COLO668 (cell line): ENCODE measurements around the gene MRTFA.
A peak's percentile ranks its signal among the peaks of the same experiment; 100 is the strongest.
"Not testable (repeated sequence)": the region's sequence is repeated elsewhere in the genome, so short reads cannot be mapped to it uniquely, and the experiment has no call there.

Experiments used
- DNase-seq: peaks from one replicate; lab custom pipeline; 2025; ENCODE audit not compliant: unreplicated experiment; lab: John Stamatoyannopoulos, UW

Gene MRTFA

DNA sequence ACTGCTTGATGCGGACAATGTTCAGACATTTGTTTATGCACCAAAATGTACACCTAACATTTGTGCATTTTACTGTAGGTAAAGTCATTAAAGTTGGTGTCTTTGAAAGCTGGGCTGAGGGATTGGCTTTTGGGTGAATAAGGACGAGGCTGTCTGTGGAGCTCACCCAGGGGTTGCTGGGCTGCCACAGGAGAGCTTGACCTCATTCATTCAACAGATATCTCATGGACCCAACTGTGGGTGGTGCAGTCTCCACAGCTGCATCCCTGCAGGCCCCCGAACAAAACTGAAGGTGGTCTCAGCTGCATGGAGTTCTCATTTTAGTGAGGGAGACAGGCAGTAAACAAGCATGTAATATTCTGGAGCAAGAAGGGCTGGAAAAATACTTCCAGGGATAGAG, 233.4 kb downstream of the MRTFA start:
- DNase-seq = no peak

DNA sequence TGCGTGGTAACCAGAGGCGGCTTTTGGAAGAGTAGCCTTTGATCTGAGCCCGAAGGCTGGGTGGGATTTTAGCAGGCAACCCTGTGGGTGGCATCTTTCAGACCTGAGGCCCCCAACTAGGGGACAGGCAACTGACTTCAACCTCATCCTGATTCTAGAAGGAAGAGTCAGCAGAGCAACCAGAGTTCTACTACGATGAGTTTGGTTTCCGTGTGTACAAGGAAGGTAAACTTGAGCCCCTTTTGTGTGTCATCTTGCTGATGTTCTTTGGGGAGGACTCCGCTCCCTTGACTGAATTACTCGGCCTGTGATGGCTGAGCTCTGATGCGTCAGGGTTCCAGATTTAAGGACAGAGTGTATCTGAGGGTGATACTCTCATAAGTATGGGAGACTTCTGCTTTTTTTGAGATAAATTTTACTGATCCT, 234.5 kb downstream of the MRTFA start:
- DNase-seq = no peak

DNA sequence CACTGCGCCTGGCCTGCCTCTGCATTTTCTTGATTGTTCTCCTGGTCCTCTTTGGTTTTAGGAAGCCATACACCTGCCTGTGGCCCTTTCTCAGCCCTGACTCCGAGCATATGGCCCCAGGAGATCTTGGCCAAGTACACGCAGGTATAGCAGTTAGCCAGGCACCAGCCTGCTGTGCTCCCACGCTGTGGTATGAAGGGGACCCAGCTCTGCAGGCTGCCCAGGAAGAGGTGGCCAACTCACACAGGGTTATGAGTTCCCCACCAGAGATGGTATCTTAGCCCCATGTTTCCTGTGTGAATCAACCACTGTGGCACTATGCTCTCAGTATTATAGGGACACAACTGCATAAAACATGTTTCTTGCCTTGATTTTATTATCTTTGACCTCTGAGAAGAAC, 235.0 kb downstream of the MRTFA start:
- no peak for DNase-seq

DNA sequence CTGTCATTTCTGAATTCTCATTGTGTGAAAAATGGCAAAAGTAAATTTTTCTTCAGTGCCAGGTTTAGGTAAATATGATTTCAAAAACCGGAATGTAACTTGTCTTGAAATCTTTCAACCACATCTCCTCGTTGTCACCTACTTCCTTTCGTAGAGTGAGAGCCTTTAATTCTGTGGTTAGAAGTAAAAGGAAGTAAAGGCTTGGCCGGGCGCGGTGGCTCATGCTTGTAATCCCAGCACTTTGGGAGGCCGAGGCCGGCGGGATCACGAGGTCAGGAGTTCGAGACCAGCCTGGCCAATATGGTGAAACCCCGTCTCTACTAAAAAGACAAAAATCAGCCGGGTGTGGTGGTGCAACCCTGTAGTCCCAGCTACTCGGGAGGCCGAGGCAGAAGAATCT, 236.4 kb downstream of the MRTFA start:
- no peak for DNase-seq

DNA sequence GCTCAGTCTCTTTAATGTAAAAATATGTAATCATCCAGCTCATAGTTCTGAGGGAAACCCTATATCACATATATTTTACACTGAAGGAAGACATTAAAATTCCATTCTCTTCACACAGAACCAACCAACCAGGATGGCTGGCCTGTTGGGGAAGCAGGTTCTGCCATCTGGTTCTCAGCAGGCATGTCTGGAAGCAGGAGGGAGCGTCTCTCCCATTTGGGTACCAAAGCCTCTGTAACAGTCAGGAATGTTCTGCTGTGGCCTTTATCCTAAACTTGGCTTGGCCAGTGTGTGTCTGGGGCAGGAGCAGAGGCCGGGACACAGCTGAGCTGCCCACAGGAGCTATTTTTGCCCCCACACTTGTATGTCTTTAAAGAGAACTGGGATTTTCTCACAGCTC, 236.9 kb downstream of the MRTFA start:
- DNase-seq = no peak

DNA sequence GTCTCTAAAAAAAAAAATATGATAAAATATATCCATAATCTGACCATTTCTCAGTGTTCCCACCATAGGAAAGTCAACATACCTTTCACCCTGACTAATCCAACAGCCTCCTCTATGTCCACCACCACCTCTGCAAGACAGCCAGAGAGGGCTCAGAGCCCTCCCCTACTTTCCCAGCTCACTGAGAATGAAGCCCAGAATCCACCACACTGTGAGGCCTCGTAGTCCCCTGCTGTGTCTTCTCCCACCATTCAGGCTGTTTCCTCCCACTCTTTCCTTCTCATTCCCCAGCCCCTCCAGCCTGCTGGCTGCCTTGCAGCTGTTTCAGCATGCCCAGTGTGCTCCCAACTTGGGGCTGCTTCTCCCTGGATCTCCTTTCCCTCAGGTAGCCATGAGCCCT, 239.1 kb downstream of the MRTFA start:
- DNase-seq = no peak

DNA sequence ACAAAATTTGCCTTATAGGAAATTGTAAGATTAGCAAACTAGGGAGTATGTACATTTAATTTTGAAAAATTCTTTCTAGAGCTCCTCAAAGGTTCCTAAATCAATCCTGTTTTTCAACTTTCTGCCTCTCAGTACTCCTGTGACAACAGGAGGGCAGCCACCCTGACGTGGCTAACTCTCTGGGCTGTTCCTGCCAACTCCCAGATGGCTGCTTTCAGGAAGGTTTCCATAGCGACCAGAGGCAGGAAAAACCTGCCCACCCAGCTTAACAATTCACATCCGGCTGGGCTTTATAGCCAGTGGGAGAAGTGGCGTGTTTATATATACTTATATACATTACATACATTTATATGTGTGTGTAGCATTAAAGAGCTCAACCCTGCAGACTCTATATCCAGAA, 239.6 kb downstream of the MRTFA start:
- peak; percentile 77 for DNase-seq

DNA sequence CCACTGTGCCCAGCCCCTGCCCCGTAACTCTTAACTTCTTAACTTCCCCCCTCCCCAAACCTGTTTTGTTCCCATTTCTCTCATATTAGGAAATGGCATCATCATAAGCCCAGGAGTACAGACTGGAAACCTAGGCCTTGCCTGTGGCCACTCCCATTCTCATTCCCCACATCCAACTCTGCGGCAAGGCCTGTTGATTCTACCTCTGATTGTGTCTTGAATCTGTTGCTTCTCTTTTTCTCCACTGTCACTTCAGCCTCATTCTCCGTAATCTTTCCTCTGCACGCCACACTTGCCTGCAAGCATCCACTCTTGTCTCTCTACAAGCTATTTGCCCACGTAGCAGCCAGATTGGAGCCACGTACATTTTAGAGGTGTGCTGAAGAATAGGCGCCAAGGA, 240.9 kb downstream of the MRTFA start:
- no peak for DNase-seq

DNA sequence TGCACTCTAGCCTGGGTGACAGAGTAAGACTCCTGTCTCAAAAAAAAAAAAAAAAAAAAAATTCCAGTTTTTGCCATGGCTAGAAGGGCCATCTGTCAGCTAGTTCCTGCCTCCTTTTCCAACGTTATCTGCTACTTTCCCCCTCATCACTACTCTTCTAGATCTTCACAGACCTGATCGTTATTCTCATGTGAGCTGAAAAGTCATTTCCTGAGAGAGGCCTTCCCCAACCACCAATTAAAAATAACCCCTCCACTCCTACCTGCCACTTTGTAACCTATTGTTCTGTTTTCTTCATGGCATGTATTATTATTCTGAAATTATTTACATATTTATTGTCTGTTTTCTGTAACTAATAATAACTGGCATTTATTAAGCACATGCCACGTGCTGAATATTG, 241.9 kb downstream of the MRTFA start:
- DNase-seq = no peak

DNA sequence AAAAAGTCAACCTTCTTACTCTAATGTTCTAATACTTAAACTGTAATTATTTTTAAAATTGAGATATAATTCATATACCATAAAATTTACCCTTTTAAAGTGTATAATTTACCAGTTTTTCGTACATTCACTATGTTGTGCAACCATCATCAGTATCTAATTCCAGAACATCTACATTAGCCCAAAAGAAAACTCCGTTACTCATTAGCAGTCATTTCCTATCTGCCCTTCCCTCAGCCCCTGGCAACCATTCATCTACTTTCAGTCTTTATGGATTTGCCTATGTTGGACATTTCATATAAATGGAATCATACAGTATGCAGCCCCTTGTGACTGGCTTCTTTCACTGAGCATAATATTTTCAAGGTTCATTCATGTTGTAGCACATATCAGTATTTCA, 243.9 kb downstream of the MRTFA start:
- DNase-seq = no peak

DNA sequence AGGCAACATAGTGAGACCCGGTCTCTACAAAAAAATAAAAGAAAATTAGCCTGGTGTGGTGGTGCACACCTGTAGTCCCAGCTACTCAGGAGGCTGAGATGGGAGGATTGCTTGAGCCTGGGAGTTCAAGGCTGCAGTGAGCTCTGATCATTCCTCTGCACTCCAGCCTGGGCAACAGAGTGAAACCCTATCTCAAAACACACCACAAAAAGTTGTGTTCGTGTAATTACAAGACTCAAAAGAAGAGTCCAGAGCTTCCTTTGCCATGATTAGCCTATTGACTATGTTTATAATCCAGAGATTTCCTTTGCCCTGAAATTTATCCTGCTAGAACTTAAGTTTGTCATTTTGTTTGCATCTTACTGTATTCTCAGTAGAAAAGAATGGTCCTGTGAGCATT, 245.1 kb downstream of the MRTFA start:
- no peak for DNase-seq

DNA sequence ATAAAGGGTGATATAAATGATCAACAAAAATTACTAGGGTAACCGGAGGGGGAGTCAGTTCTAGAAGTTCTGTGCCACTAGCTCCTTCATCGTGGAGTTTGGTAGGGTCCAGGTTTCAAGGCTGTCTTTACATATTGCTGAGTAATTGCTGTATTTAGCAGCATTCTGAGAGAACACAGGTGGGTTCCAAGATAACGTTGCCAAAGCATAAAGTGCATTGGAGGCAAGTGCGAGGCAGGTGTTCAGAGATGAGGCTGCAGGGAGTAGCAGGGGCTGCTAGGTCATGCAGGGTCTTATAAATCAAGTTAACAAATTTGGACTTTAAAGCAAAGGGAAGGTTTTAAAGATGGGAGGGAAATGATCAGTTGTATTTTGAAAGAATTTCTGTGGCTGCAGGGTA, 248.3 kb downstream of the MRTFA start:
- no peak for DNase-seq

DNA sequence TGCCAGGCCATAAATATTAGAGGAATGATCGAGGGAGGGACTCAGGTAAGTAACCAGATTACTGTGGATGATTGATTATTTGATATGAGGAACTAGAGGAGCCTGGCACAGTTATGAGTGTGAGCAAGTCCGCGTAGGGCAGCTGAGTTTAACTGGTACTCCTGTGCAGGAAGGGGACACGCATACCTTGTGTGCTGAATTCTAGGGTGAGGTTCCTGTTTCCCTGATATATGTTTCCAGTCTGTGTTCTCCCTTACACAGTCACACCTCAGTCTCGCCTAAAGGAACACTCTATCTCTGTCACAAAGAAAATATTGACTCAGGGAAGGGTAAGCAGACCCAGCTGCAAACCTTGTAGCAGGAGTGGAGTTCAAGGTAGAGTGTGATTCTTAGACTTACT, 248.8 kb downstream of the MRTFA start:
- DNase-seq = peak; percentile 16

DNA sequence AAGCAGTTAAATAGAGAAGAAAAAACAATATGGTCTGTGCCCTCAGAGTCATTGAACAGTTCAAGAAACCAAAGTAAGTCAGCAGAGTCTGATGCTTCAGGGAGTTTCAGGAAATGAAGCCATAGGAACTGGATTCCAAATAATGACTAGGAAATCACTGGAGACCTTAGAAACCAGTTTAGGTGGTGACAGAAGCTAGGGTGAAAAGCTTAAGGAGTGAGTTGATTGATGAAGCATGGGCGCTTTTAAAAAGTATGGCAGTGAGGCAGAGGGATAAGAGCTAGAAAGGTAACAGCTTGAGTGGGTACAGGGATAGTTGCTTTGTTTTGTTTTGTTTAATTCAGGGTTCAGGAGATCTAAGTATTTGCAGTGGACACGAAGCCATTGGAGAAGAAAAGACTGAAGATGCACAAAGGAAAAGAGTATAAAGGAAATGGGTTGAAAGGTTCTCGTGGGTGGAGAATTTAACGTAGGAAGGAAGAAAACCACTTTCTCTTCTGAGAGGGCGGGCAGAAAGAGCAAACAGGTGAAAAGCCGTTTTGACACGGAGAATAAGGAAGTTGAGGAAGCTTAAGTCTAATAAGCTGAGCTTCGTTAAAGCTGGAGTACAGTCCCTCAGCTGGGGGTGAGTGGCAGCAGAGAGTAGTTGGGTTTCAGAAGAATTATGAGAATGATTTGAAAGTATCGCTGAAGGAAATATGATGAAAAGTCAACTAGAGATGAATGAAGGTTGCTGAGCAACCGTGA, 251.3 kb downstream of the MRTFA start:
- no peak for DNase-seq

DNA sequence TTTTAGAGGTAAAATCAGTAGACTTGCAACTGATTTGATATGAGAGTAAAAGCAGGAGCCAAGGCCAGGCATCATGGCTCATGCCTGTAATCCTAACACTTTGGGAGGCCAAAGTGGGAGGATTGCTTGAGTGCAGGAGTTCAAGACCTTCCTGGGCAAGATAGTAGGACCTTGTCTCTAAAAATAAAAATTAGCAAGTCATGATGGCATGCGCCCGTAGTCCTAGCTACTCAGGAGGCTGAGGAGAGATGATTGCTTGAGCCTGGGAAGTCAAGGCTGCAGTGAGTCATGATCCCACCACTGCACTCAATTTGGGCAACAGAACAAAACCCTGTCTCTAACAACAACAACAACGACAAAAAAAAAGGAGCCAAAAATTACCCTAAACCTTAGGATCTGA, 252.6 kb downstream of the MRTFA start:
- no peak for DNase-seq

DNA sequence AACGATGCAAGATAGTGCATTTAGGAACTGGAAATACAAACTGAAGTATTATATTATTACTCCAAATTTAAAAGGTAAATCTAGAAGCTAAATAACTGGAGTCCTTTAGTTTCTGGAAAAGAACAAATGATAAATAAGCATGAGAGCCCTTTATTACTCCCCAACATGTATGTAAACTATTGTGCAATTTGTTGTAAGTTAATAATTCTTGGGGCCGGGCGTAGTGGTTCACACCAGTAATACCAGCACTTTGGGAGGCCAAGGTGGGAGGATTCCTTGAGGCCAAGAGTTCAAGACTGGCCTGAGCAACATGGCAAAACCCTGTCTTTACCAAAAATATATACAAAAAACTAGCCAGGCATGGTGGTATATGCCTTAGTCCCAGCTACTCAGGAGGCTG, 255.1 kb downstream of the MRTFA start:
- no peak for DNase-seq

DNA sequence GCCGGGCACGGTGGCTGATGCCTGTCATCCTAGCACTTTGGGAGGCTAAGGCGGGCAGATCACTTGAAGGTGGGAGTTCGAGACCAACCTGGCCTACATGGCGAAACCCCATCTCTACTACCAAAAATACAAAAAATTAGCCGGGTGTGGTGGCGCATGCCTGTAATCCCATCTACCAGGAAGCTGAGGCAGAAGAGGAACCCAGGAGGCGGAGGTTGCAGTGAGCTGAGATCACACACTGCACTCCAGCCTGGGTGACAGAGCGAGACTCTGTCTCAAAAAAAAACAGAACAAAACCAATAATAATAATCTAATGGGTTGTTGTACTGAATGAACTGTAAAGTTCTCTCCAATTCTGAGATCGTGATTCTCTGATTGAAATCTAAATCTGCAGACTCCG, 258.1 kb downstream of the MRTFA start:
- DNase-seq = not testable (repeated sequence)

DNA sequence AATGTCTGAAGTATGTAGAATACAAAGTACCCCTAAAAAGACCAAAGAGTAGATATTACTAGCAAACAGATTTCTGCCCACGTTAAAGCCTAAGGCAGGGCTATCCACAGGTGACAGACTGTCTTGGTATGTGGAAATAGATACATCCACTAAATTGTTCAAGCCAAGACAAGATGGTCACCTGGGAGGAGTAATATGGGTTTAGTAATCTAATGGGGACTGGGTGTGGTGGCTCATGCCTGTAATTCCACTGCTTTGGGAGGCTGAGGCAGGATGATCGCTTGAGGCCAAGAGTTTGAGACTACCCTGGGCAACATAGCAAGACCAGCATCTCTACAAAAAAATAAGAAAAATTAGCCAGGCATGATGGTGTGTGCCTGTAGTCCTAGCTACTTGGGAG, 258.6 kb downstream of the MRTFA start:
- DNase-seq = no peak

DNA sequence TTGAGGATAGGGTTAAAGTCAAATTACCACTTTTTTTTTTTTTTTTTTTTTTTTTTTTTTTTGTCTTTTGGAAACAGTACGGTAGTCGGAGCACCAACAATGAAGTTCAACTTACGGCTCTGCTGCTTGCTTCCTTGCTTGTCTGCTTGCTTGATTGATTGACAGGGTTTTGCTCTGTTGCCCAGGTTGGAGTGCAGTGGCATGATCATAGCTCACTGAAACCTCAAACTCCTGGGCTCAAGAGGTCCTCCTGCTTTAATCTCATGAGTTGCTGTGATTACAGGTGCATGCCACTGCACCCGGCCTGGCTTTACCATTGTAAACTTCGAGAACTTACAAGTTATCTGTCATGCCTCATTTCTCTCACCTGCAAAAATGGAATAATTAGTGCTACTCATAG, 260.4 kb downstream of the MRTFA start:
- DNase-seq = no peak

DNA sequence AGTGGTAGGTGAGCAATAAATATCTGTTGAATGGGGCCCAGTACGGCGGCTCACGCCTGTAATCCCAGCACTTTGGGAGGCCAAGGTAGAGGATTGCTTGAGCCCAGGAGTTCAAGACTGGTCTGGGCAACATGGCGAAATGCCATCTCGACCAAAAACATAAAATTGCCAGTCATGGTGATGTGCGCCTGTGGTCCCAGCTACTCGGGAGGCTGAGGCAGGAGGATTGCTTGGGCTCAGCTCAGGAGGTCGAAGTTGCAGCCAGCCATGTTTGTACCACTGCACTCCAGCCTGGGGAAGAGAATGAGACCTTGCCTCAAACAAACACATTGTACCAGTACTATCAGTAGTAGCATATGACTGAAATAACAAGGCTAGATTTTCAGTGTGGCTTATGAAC, 262.0 kb downstream of the MRTFA start:
- DNase-seq = no peak

DNA sequence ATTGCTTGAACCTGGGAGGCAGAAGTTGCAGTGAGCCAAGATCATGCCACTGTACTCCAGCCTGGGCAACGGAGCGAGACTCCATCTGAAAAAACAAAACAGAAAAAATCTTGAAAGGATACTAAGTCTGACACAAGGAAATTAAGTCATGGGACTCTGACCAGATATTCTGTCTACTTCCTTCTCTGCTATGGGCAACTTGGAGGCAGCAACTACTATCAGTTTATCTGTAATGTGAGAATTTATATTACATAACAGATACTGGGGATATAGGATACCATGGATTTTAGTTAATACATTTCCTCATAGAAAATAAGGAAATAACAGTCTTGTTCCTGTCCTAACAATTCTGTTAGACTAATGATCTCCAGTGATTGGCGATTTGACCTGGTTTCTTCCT, 267.7 kb downstream of the MRTFA start:
- no peak for DNase-seq

DNA sequence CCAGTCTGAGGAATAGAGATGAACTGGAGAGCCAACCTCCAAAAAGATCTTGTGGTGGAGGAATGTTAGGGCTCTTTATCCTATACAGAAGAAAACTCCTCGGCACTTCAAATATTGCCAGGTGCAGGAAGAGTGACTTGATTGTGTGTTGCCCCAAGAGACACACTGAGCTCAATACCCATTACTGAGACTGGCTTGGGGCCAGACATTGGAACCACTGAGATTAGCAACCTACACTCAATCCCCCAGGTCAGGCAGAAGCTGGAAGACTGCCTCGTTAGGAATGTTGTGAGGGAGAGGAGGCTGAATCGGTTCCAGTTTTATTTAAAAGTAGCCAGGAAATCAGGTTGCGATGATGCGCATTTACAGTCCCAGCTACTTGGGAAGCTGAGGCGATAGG, 268.5 kb downstream of the MRTFA start:
- DNase-seq = no peak

DNA sequence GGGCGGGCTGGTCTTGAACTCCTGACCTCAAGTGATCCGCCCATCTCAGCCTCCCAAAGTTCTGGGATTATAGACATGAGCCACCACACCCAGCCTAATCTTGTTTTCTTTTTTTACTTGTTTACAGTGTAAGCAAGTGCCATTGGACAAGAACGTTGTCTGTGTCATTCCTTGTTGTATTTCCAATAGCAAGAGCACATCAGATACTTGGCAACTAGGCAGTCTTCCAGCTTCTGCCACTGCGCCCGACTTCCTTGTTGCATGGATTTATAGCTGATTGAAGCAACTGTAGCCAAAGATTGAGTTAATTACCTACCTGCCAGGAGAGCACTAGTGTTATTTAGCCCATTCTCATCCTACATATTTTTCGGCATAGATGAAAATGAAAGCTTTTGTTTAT, 269.2 kb downstream of the MRTFA start:
- DNase-seq = no peak

DNA sequence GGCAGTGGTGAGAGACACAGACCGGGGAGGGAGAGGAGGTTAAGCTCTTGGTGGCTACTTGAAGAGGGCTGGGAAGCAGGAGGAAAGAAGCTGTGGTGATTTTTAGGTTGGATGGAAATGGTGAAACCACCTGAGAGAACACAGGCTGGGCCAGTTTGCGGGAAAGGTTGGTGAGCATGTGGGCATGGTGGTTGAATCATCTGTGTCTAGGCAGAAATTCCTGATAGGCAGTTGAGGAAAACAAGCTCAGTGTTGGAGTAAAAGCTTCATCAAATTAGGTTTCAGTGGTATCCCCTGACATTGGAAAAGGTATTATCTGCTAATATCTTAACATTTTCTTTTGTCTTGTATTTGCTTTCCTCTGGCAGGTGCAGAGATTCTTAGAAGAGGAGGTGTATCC, 270.5 kb downstream of the MRTFA start:
- DNase-seq = no peak
